Activated T-cell treated with anti-CD3 and anti-CD28 coated beads, Interleukin-2, amount 50 U/mL, for 24 hours (primary cell): ENCODE data around the gene SLAMF1.
"Not testable (repeated sequence)": the region's sequence is repeated elsewhere in the genome, so short reads cannot be mapped to it uniquely, and the experiment has no call there.

Experiments used
- DNase-seq: peaks from one replicate; pipeline ENCODE4 v3.0.0-alpha.2; 2020
- H3K27ac Mint-ChIP-seq: 2 replicates; pipeline ENCODE4 v1.8.0; 2020; ENCODE audit warnings: mild to moderate bottlenecking, mixed read lengths
- H3K27me3 Mint-ChIP-seq: 2 replicates; pipeline ENCODE4 v1.8.0; 2020; ENCODE audit warnings: mixed read lengths
- H3K36me3 Mint-ChIP-seq: 2 replicates; pipeline ENCODE4 v1.8.0; 2020; ENCODE audit warnings: low read depth, mixed read lengths
- H3K4me1 Mint-ChIP-seq: 2 replicates; pipeline ENCODE4 v1.8.0; 2020; ENCODE audit warnings: low read depth, mixed read lengths
- H3K4me3 Mint-ChIP-seq: 2 replicates; pipeline ENCODE4 v1.8.0; 2020; ENCODE audit warnings: mild to moderate bottlenecking, moderate library complexity, mixed read lengths
- H3K9me3 Mint-ChIP-seq: 2 replicates; pipeline ENCODE4 v1.8.0; 2020; ENCODE audit warnings: mixed read lengths

The SLAMF1 gene, protein sequence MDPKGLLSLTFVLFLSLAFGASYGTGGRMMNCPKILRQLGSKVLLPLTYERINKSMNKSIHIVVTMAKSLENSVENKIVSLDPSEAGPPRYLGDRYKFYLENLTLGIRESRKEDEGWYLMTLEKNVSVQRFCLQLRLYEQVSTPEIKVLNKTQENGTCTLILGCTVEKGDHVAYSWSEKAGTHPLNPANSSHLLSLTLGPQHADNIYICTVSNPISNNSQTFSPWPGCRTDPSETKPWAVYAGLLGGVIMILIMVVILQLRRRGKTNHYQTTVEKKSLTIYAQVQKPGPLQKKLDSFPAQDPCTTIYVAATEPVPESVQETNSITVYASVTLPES

GRCh38 chr1:160646711-160647328 is at the start of gene SLAMF1:
Gene SLAMF1, minus strand, starts transcription at chr1:160647044. Its CDS starts 99 bp downstream, at chr1:160646945.
- peaks cover 83% of the 10 kb centered on the region for H3K36me3 Mint-ChIP-seq
- peak within 1 kb of the TSS; percentile 95 for H3K4me3 Mint-ChIP-seq
- H3K27me3 Mint-ChIP-seq = no peaks in the 10 kb centered on the region
- H3K27ac Mint-ChIP-seq = peak within 1 kb of the TSS; percentile 99
- DNase-seq = peak; percentile 64
- H3K9me3 Mint-ChIP-seq = peaks cover 4% of the 10 kb centered on the region
- H3K4me1 Mint-ChIP-seq = peaks cover 67% of the 10 kb centered on the region

- peak overlapping the region; percentile 80 for H3K27ac Mint-ChIP-seq
- not testable (repeated sequence) for H3K27me3 Mint-ChIP-seq, H3K9me3 Mint-ChIP-seq, H3K4me3 Mint-ChIP-seq, DNase-seq
- H3K4me1 Mint-ChIP-seq = peaks cover 86% of the 10 kb centered on the region
- peaks cover 89% of the 10 kb centered on the region for H3K36me3 Mint-ChIP-seq
These were observed 45.5 kb upstream of the SLAMF1 start for GRCh38 chr1:160692390-160692789.

DNA sequence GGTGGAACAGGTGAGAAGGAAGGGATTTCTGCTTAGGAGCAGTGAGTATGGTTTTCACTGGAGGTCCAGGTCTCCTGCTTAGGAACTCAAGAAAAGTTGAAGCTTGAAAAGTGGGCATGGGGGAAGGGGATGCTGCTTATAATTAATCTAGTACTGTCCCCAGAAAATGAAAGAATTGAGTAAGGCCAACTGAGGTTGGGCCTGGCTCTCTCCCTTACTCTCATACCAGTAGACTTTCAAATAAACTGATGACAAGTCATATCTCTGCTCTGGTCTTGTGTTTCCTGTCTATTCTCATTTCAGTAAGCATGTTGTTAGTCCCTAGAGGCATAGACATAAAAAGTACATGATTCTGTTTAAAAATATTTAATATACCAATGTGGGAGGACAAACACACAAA is 38.4 kb upstream of the SLAMF1 start:
- peak overlapping the region; percentile 96 for H3K27ac Mint-ChIP-seq
- peaks cover 92% of the 10 kb centered on the region for H3K4me1 Mint-ChIP-seq
- peaks cover 100% of the 10 kb centered on the region for H3K36me3 Mint-ChIP-seq

DNA sequence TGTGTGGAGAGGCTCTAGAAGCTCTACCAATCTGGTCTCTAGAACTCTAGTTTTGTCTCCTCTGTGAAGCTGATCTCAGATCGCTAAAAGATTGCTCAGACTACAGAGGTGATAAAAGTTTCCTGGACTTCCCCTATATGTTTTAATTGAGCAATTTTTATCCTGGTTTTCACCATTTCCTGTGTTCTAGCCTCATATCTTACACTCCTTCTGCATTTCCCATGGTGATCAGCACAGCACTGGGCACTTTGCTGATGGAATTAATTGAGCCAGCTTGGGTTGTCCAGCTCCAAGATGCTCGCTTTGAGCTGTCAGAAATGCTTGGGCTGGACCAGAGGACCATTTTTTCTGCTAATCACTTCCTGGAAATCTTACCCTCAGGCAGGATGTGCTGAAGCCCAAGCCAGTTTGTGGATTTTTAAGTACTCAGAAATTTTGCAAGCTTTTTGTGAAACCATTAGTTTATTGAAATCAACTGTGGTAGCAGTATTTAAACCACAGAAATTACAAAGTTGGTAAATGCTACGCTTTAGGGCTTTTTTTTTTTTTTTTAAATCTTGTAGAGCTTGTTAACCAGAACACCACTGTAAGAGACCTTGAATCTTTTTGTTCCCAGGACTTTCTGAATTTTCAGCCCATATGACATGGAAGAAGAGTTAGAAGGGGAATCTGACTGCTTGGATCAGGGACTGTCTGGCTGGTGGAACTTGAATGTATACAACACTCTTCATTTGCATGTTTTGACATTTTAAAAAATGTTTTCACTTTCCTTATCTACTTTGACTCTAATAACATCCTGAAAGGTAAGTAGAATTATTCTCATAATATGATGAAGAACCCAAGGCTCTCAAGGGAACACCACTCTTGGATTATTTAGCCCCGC is 36.4 kb upstream of the SLAMF1 start:
- DNase-seq = no peak
- peak overlapping the region; percentile 96 for H3K27ac Mint-ChIP-seq
- peaks cover 75% of the 10 kb centered on the region for H3K4me1 Mint-ChIP-seq
- H3K4me3 Mint-ChIP-seq = peak overlapping the region; percentile 49
- peaks cover 5% of the 10 kb centered on the region for H3K9me3 Mint-ChIP-seq
- peaks cover 98% of the 10 kb centered on the region for H3K36me3 Mint-ChIP-seq
- no peaks in the 10 kb centered on the region for H3K27me3 Mint-ChIP-seq

More for the DNA sequence above, 38.4 kb upstream of the SLAMF1 start:
- H3K4me3 Mint-ChIP-seq = peak overlapping the region; percentile 21
- DNase-seq = no peak
- H3K27me3 Mint-ChIP-seq = no peaks in the 10 kb centered on the region
- peaks cover 5% of the 10 kb centered on the region for H3K9me3 Mint-ChIP-seq

- no peaks in the 10 kb centered on the region for H3K27me3 Mint-ChIP-seq
- H3K36me3 Mint-ChIP-seq = peaks cover 98% of the 10 kb centered on the region
- DNase-seq = no peak
- peaks cover 2% of the 10 kb centered on the region for H3K9me3 Mint-ChIP-seq
- peaks cover 71% of the 10 kb centered on the region for H3K4me1 Mint-ChIP-seq
- H3K4me3 Mint-ChIP-seq = no peak overlapping the region
- H3K27ac Mint-ChIP-seq = peak overlapping the region; percentile 96
These were observed 35.0 kb upstream of the SLAMF1 start for GRCh38 chr1:160681891-160682140.

GRCh38 chr1:160681066-160681890 is 34.4 kb upstream of the SLAMF1 start:
- peaks cover 68% of the 10 kb centered on the region for H3K4me1 Mint-ChIP-seq
- H3K27ac Mint-ChIP-seq = peak overlapping the region; percentile 96
- H3K4me3 Mint-ChIP-seq = no peak overlapping the region
- peaks cover 96% of the 10 kb centered on the region for H3K36me3 Mint-ChIP-seq
- DNase-seq = peak; percentile 87
- no peaks in the 10 kb centered on the region for H3K9me3 Mint-ChIP-seq
- no peaks in the 10 kb centered on the region for H3K27me3 Mint-ChIP-seq

DNA sequence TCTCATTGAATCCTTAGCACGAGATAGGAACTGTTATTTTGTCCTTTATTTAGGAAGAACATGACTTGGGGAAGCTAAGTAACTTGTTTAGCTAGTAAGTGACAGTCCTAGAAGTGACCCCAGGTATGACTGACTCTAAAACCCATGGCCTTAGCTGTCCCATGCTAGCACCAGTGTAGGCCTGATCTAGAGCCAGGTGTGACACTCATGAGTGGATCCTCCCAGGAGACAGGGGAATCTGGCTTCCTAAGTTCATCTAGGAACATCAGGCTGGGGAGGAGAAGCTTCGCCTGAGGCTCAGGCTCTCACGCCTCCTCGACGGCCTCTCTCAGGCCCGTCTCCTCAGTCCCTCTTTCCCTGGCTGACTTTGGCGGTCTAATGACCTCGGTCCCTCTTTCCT is 33.6 kb upstream of the SLAMF1 start:
- H3K4me1 Mint-ChIP-seq = peaks cover 65% of the 10 kb centered on the region
- no peak for DNase-seq
- H3K27ac Mint-ChIP-seq = peak overlapping the region; percentile 96
- no peaks in the 10 kb centered on the region for H3K27me3 Mint-ChIP-seq
- no peak overlapping the region for H3K4me3 Mint-ChIP-seq
- no peaks in the 10 kb centered on the region for H3K9me3 Mint-ChIP-seq
- peaks cover 92% of the 10 kb centered on the region for H3K36me3 Mint-ChIP-seq

DNA sequence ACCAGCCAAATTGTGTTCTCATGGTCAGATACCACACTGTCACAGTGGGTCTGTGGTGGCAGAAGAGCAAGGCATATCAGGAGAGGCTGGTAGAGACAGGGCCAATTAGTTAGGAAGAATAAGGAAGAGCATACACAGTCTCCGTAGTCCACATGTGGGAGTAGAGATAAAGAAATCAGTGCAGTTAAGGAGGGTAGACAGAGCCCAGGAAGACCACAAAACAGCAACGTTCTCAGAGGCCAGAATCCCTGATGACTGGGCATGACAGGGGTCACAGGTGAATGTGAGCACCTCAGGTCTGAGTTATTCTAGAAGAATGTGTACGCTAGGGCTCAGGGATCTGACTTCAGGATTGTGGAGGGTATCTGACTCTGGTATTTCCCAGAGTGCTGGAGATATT is 33.0 kb upstream of the SLAMF1 start:
- no peak overlapping the region for H3K4me3 Mint-ChIP-seq
- peak overlapping the region; percentile 96 for H3K27ac Mint-ChIP-seq
- H3K4me1 Mint-ChIP-seq = peaks cover 60% of the 10 kb centered on the region
- no peaks in the 10 kb centered on the region for H3K27me3 Mint-ChIP-seq
- DNase-seq = no peak
- no peaks in the 10 kb centered on the region for H3K9me3 Mint-ChIP-seq
- peaks cover 87% of the 10 kb centered on the region for H3K36me3 Mint-ChIP-seq

- Mint-ChIP-seq H3K36me3 (peaks cover 59% of the 10 kb centered on the region), H3K4me3 (no peak overlapping the region), H3K27ac (peak overlapping the region; percentile 75), H3K4me1 (peaks cover 31% of the 10 kb centered on the region), H3K9me3 (no peaks in the 10 kb centered on the region), H3K27me3 (no peaks in the 10 kb centered on the region)
- DNase-seq = no peak
These were observed 30.2 kb upstream of the SLAMF1 start for GRCh38 chr1:160676869-160677597.

- H3K36me3 Mint-ChIP-seq = peaks cover 52% of the 10 kb centered on the region
- H3K4me3 Mint-ChIP-seq = no peak overlapping the region
- no peaks in the 10 kb centered on the region for H3K27me3 Mint-ChIP-seq
- H3K27ac Mint-ChIP-seq = peak overlapping the region; percentile 86
- H3K9me3 Mint-ChIP-seq = no peaks in the 10 kb centered on the region
- peaks cover 28% of the 10 kb centered on the region for H3K4me1 Mint-ChIP-seq
- peak; percentile 80 for DNase-seq
These were observed 29.0 kb upstream of the SLAMF1 start for GRCh38 chr1:160675641-160676410.

DNA sequence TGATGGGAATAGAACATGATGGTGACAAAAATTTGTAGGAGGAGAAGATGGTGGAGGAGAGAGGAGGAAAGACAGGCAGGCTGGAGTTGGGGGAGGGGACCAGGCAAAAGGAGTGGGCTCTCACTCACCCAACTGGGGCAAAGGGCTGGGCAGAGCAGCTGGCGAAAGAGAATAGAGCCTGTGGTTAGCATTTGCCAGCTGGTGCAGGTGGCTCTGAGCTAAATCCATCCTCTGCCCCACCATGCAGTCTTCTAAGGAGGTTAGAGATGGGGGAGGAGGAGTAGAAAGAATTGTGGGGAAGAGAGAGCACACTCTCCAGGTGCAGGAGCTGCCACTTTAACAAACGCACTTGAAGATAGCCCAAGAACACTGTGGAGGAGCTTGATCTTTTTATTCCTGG is 27.6 kb upstream of the SLAMF1 start:
- peaks cover 31% of the 10 kb centered on the region for H3K4me1 Mint-ChIP-seq
- no peak for DNase-seq
- no peak overlapping the region for H3K27ac Mint-ChIP-seq
- peaks cover 3% of the 10 kb centered on the region for H3K9me3 Mint-ChIP-seq
- H3K36me3 Mint-ChIP-seq = peaks cover 50% of the 10 kb centered on the region
- H3K27me3 Mint-ChIP-seq = no peaks in the 10 kb centered on the region
- H3K4me3 Mint-ChIP-seq = no peak overlapping the region

GRCh38 chr1:160672789-160673695 is 26.2 kb upstream of the SLAMF1 start:
- no peaks in the 10 kb centered on the region for H3K27me3 Mint-ChIP-seq
- H3K9me3 Mint-ChIP-seq = peaks cover 7% of the 10 kb centered on the region
- H3K4me3 Mint-ChIP-seq = no peak overlapping the region
- H3K36me3 Mint-ChIP-seq = peaks cover 45% of the 10 kb centered on the region
- no peak overlapping the region for H3K27ac Mint-ChIP-seq
- H3K4me1 Mint-ChIP-seq = peaks cover 35% of the 10 kb centered on the region
- no peak for DNase-seq
